Panc1 (cell line): ENCODE results near the gene CHST13.

Source experiments
- CTCF ChIP-seq: fragments of 450-650 bp; IDR thresholded peaks from 2 replicates; pipeline ENCODE4 v1.5.1; 2017; ENCODE audit warnings: mild to moderate bottlenecking
- POLR2AphosphoS5 ChIP-seq: IDR thresholded peaks from 2 replicates; pipeline ENCODE4 v1.6.1; 2012; ENCODE audit warnings: mild to moderate bottlenecking, low read depth, low read length, moderate library complexity
- REST ChIP-seq, 2 experiments: IDR thresholded peaks; 2 replicates each; pipeline ENCODE4 v1.6.1; 2011 to 2012; ENCODE audit warnings: low read depth in 2 of 2, control low read depth in 1 of 2, low read length in 1 of 2, mild to moderate bottlenecking in 1 of 2, moderate library complexity in 1 of 2; ENCODE audit not compliant: insufficient read depth in 1 of 2
- SIN3A ChIP-seq: IDR thresholded peaks from 2 replicates; pipeline ENCODE4 v1.6.1; 2012; ENCODE audit warnings: low read depth, mild to moderate bottlenecking, low read length, moderate library complexity, borderline replicate concordance; ENCODE audit not compliant: insufficient read depth
- TCF7L2 ChIP-seq: IDR thresholded peaks from 2 replicates; pipeline ENCODE4 v1.6.1; 2011; ENCODE audit warnings: mild to moderate bottlenecking, low read depth, low read length, inconsistent platforms

GRCh38 chr3:126518779-126519177 is 5.2 kb upstream of the CHST13 start:
- TF ChIP-seq CTCF: no peak
- TF ChIP-seq POLR2AphosphoS5: no peak
- TF ChIP-seq REST (IDR thresholded peaks at IDR 0.05; ENCODE audit: insufficient read depth in 1 of 2, low read depth in 2 of 2, low read length in 1 of 2): no peak
- no peak for TF ChIP-seq SIN3A
- TF ChIP-seq TCF7L2: no peak
